ENCODE results near the gene ADGRD1. TPM values are rescaled to one million over a fixed set of nuclear protein-coding genes. Genes with fewer than 3 reads are reported as not detected.

ADGRD1 gene
- total and polyA plus RNA-seq, 2 of the 8 experiments (the other 6 are each of a cell fraction or from before 2014, with no cell fraction given): 0.36 to 0.48 TPM

GRCh38 chr12:131157743-131158142 lies 204.0 kb downstream of the ADGRD1 start (continued):
- TF ChIP-seq CHD7 (IDR thresholded peaks at IDR 0.05; ENCODE audit: insufficient replicate concordance, low read length) (no peak), ATF3 (IDR thresholded peaks at IDR 0.05; ENCODE audit: insufficient read depth, low read depth, low read length) (no peak), KDM5A (IDR thresholded peaks at IDR 0.05; ENCODE audit: low read length) (no peak), JUND (IDR thresholded peaks at IDR 0.05; ENCODE audit: low read length) (no peak), HDAC2 (IDR thresholded peaks at IDR 0.05; ENCODE audit: borderline replicate concordance in 1 of 2, low read depth in 2 of 2, low read length in 2 of 2) (no peak), SAP30 (IDR thresholded peaks at IDR 0.05; ENCODE audit: insufficient read depth, insufficient replicate concordance, low read length) (no peak), JUN (IDR thresholded peaks at IDR 0.05; ENCODE audit: low read depth, low read length) (no peak), E2F6 (IDR thresholded peaks at IDR 0.05) (no peak), SP4 (IDR thresholded peaks at IDR 0.05; ENCODE audit: low read length) (no peak), TCF12 (IDR thresholded peaks at IDR 0.05; ENCODE audit: low read depth, low read length) (no peak)

All from H1 (cell line).